HEK293 (cell line): ENCODE data around the gene PPIL6.

Source experiments
- CTCF ChIA-PET: fragments of 350-600 bp; formaldehyde crosslinking; extraction: SDS; loops from one replicate; lab custom pipeline; 2021; ENCODE audit warnings: antibody characterized with exemption; lab: Yijun Ruan, JAX
- POLR2A ChIA-PET: fragments of 300-600 bp; formaldehyde crosslinking; extraction: SDS; loops from one replicate; lab custom pipeline; 2020; ENCODE audit warnings: antibody characterized with exemption, inconsistent platforms; lab: Yijun Ruan, JAX
- H3K27ac ChIP-seq: fragments of 200-500 bp; sonication (Bioruptor generic); 2 replicates; pipeline ENCODE4 v1.5.1; 2014; ENCODE audit warnings: low read depth, low read length, control low read depth, inconsistent platforms; ENCODE audit errors: extremely low read depth
- H3K36me3 ChIP-seq, 2 experiments: fragments of 200-500 bp in 1 of 2; sonication (Bioruptor generic) in 1 of 2; 1 replicate in 1 of 2; 2 replicates in 1 of 2; pipeline ENCODE4 v1.5.1; 2014 to 2017; ENCODE audit warnings: inconsistent platforms in 2 of 2, low read length in 2 of 2; ENCODE audit not compliant: control insufficient read depth in 2 of 2, insufficient read depth in 1 of 2
- H3K4me1 ChIP-seq: fragments of 200-500 bp; sonication (Bioruptor generic); 2 replicates; pipeline ENCODE4 v1.5.1; 2014; ENCODE audit warnings: mild to moderate bottlenecking, low read length, inconsistent platforms; ENCODE audit not compliant: control insufficient read depth, insufficient read depth
- H3K4me3 ChIP-seq: 2 replicates; pipeline ENCODE4 v1.5.1; 2011; ENCODE audit warnings: low read depth, mild to moderate bottlenecking, control low read depth, low read length, moderate library complexity
- H3K9me3 ChIP-seq: fragments of 200-500 bp; sonication (Bioruptor generic); 2 replicates; pipeline ENCODE4 v1.5.1; 2014; ENCODE audit warnings: low read depth, low read length, inconsistent platforms; ENCODE audit not compliant: control insufficient read depth, insufficient read depth
- KLF16 ChIP-seq: fragments of 450-650 bp; formaldehyde crosslinking; IDR thresholded peaks from 2 replicates; pipeline ENCODE4 v1.5.1; 2017; ENCODE audit warnings: missing biosample characterization, missing genetic modification characterization
- MEIS1 ChIP-seq: sonication (generic); formaldehyde crosslinking; IDR thresholded peaks from 2 replicates; pipeline ENCODE4 v1.8.1; 2022; ENCODE audit warnings: missing genetic modification reagents, mild to moderate bottlenecking, borderline replicate concordance
- PATZ1 ChIP-seq: fragments of 450-650 bp; formaldehyde crosslinking; IDR thresholded peaks from 2 replicates; pipeline ENCODE4 v1.5.1; 2016; ENCODE audit warnings: missing biosample characterization, missing genetic modification characterization
- PBX3 ChIP-seq: sonication (generic); formaldehyde crosslinking; IDR thresholded peaks from 2 replicates; pipeline ENCODE4 v1.8.1; 2022; ENCODE audit warnings: mild to moderate bottlenecking, moderate library complexity, missing genetic modification reagents
- SCRT2 ChIP-seq: fragments of 450-650 bp; formaldehyde crosslinking; IDR thresholded peaks from 2 replicates; pipeline ENCODE4 v1.5.1; 2016; ENCODE audit warnings: missing biosample characterization, missing genetic modification characterization
- WT1 ChIP-seq: fragments of 450-650 bp; formaldehyde crosslinking; IDR thresholded peaks from 2 replicates; pipeline ENCODE4 v1.5.1; 2016; ENCODE audit warnings: missing biosample characterization, missing genetic modification characterization
- ZBTB11 ChIP-seq: fragments of 450-650 bp; formaldehyde crosslinking; conservative IDR thresholded peaks from 2 replicates; pipeline ENCODE4 v1.5.1; 2016; ENCODE audit warnings: low read depth, missing biosample characterization, missing genetic modification characterization
- ZBTB48 ChIP-seq: fragments of 450-650 bp; formaldehyde crosslinking; IDR thresholded peaks from 2 replicates; pipeline ENCODE4 v1.5.1; 2016; ENCODE audit warnings: missing biosample characterization, missing genetic modification characterization
- ZIC2 ChIP-seq: fragments of 450-650 bp; formaldehyde crosslinking; IDR thresholded peaks from 2 replicates; pipeline ENCODE4 v1.5.1; 2016; ENCODE audit warnings: missing biosample characterization, missing genetic modification characterization
- ZNF174 ChIP-seq: fragments of 450-650 bp; formaldehyde crosslinking; IDR thresholded peaks from 2 replicates; pipeline ENCODE4 v1.5.0; 2017; ENCODE audit warnings: missing biosample characterization, mild to moderate bottlenecking, missing genetic modification characterization
- ZNF248 ChIP-seq: fragments of 450-650 bp; formaldehyde crosslinking; IDR thresholded peaks from 2 replicates; pipeline ENCODE4 v1.5.1; 2017; ENCODE audit warnings: missing biosample characterization, missing genetic modification characterization
- ZNF292 ChIP-seq: fragments of 450-650 bp; formaldehyde crosslinking; IDR thresholded peaks from 2 replicates; pipeline ENCODE4 v1.5.1; 2016; ENCODE audit warnings: low read depth, missing biosample characterization, missing genetic modification characterization, borderline replicate concordance
- ZNF311 ChIP-seq: fragments of 450-650 bp; formaldehyde crosslinking; IDR thresholded peaks from 2 replicates; pipeline ENCODE4 v1.5.1; 2017; ENCODE audit warnings: missing biosample characterization, missing genetic modification characterization, borderline replicate concordance
- ZNF341 ChIP-seq: fragments of 450-650 bp; formaldehyde crosslinking; IDR thresholded peaks from 2 replicates; pipeline ENCODE4; 2016; ENCODE audit warnings: low read depth, missing biosample characterization, missing genetic modification characterization
- ZNF518A ChIP-seq: fragments of 450-650 bp; formaldehyde crosslinking; conservative IDR thresholded peaks from 2 replicates; pipeline ENCODE4 v1.5.1; 2016; ENCODE audit warnings: low read depth, missing biosample characterization, missing genetic modification characterization
- ZNF561 ChIP-seq: fragments of 450-650 bp; IDR thresholded peaks from 2 replicates; pipeline ENCODE4 v1.5.1; 2018; ENCODE audit warnings: missing biosample characterization, missing genetic modification characterization, borderline replicate concordance
- ZNF600 ChIP-seq: fragments of 450-650 bp; formaldehyde crosslinking; IDR thresholded peaks from 2 replicates; pipeline ENCODE4 v1.5.1; 2016; ENCODE audit warnings: missing biosample characterization, missing genetic modification characterization
- ZNF623 ChIP-seq: fragments of 450-650 bp; formaldehyde crosslinking; IDR thresholded peaks from 2 replicates; pipeline ENCODE4 v1.5.1; 2016; ENCODE audit warnings: missing biosample characterization, missing genetic modification characterization
- ZNF776 ChIP-seq: fragments of 450-650 bp; formaldehyde crosslinking; IDR thresholded peaks from 2 replicates; pipeline ENCODE4 v1.5.0; 2017; ENCODE audit warnings: missing biosample characterization, missing genetic modification characterization, borderline replicate concordance
- ZNF830 ChIP-seq: fragments of 450-650 bp; IDR thresholded peaks from 2 replicates; pipeline ENCODE4 v1.5.0; 2018; ENCODE audit warnings: missing biosample characterization, missing genetic modification characterization, low read depth, mild to moderate bottlenecking, moderate library complexity

The PPIL6 gene

GRCh38 chr6:109344226-109344625, 96.2 kb downstream of the PPIL6 start:
- no peak overlapping the region for H3K27ac ChIP-seq
- CTCF ChIA-PET, result interaction anchor here (0.6 kb wide), 1 partner anchor 85 kb away, joined by 3 read pairs; no protein-coding TSS in a partner anchor
- no peaks in the 10 kb centered on the region for H3K9me3 ChIP-seq
- H3K4me3 ChIP-seq, result no peak overlapping the region
- POLR2A ChIA-PET, result no interaction called here
- peaks cover 0 to 7% of the 10 kb centered on the region in 2 experiments; a peak in 1 of 3 replicates for H3K36me3 ChIP-seq
- no peaks in the 10 kb centered on the region for H3K4me1 ChIP-seq
- no peak for TF ChIP-seq PATZ1 (tag by site-specific recombination)
- no peak for TF ChIP-seq ZBTB48 (tag by site-specific recombination)
- TF ChIP-seq ZNF830 (tag by site-specific recombination), result no peak
- no peak for TF ChIP-seq ZNF292
- no peak for TF ChIP-seq ZNF248 (tag by site-specific recombination)
- TF ChIP-seq WT1 (tag by site-specific recombination), result no peak
- no peak for TF ChIP-seq ZNF311 (tag by site-specific recombination)
- no peak for TF ChIP-seq ZNF174 (tag by site-specific recombination)
- no peak for TF ChIP-seq ZNF776 (tag by site-specific recombination)
- no peak for TF ChIP-seq ZNF600 (tag by site-specific recombination)
- TF ChIP-seq ZIC2 (tag by site-specific recombination), result no peak
- TF ChIP-seq KLF16, result no peak
- TF ChIP-seq ZNF623 (tag by site-specific recombination), result no peak
- TF ChIP-seq ZBTB11 (tag by site-specific recombination), result no peak
- no peak for TF ChIP-seq SCRT2 (tag by site-specific recombination)
- TF ChIP-seq ZNF518A (tag by site-specific recombination), result no peak
- TF ChIP-seq PBX3, result no peak
- no peak for TF ChIP-seq ZNF341 (tag by site-specific recombination)
- no peak for TF ChIP-seq MEIS1
- no peak for TF ChIP-seq ZNF561 (tag by site-specific recombination)
- TF ChIP-seq, all 188 proteins: peak for 0
